NCI-H748 (cell line): ENCODE measurements around the gene POU6F1.

ENCODE experiments used
- DNase-seq: peaks from one replicate; lab custom pipeline; 2025; ENCODE audit not compliant: unreplicated experiment; lab: John Stamatoyannopoulos, UW

POU6F1 gene

GRCh38 chr12:51171884-51172514 lies 45.9 kb downstream of the POU6F1 start:
- DNase-seq, result peak; percentile 56

GRCh38 chr12:51163795-51164194 lies 54.1 kb downstream of the POU6F1 start:
- no peak for DNase-seq

- DNase-seq, result no peak
Observed at GRCh38 chr12:51162217-51162616, 55.6 kb downstream of the POU6F1 start.

GRCh38 chr12:51160814-51161459 lies 56.9 kb downstream of the POU6F1 start:
- DNase-seq, result no peak

- no peak for DNase-seq
Observed at GRCh38 chr12:51156245-51156765, 61.6 kb downstream of the POU6F1 start.

- DNase-seq, result no peak
Observed at GRCh38 chr12:51152953-51153352, 64.9 kb downstream of the POU6F1 start.

GRCh38 chr12:51150777-51151176 lies 67.1 kb downstream of the POU6F1 start:
- no peak for DNase-seq

- no peak for DNase-seq
Observed at GRCh38 chr12:51147309-51147708, 70.6 kb downstream of the POU6F1 start.

GRCh38 chr12:51139292-51139844 lies 78.5 kb downstream of the POU6F1 start:
- DNase-seq, result no peak
